Left lung (tissue), 10 donors: Measurements from ENCODE around the gene DLGAP3. TPM values are rescaled to one million over a fixed set of nuclear protein-coding genes. Genes with fewer than 3 reads are reported as not detected.

Source experiments
- ATAC-seq: fragments of 200-7000 bp; cut with Tn5 transposase; one replicate; pipeline ENCODE4 v1.9.1; 2020; ENCODE audit warnings: moderate library complexity
- DNase-seq, 4 donors: peaks; one replicate each; pipeline ENCODE4 v3.0.0-alpha.2; 2013 to 2020
- H3K27ac ChIP-seq, 2 donors: fragments of 200-600 bp; sonication (generic) in 1 of 2; one replicate each; pipeline versions ENCODE4 v1.5.0 to v1.8.0; 2020 to 2021
- H3K27me3 ChIP-seq, 2 donors: fragments of 200-600 bp; sonication (generic) in 1 of 2; one replicate each; pipeline versions ENCODE4 v1.5.0 to v1.8.0; 2020 to 2021
- H3K36me3 ChIP-seq, 2 donors: fragments of 200-600 bp; sonication (generic) in 1 of 2; one replicate each; pipeline versions ENCODE4 v1.5.0 to v1.8.0; 2020 to 2021
- H3K4me1 ChIP-seq, 2 donors: fragments of 200-600 bp; one replicate each; pipeline ENCODE4 v1.8.0; 2021
- H3K4me3 ChIP-seq, 2 donors: fragments of 200-600 bp; sonication (generic) in 1 of 2; one replicate each; pipeline versions ENCODE4 v1.5.0 to v1.8.0; 2020 to 2021; ENCODE audit warnings: mild to moderate bottlenecking in 1 of 2
- H3K9me3 ChIP-seq, 2 donors: fragments of 200-600 bp; sonication (generic) in 1 of 2; one replicate each; pipeline versions ENCODE4 v1.5.0 to v1.8.0; 2020 to 2021
- intact Hi-C, 2 donors: fragments of 100-400 bp; cut with DNase I; formaldehyde crosslinking; loops; one replicate each; pipeline versions ENCODE4 v1.11.2 to v1.14.2; 2022
- polyA plus RNA-seq, 6 donors: library from polyadenylated mRNA; unstranded; fragments of 120-200 nt; gene quantifications; one replicate each; pipeline ENCODE4 v1.2.1, GENCODE V29; 2013; ENCODE audit not compliant: insufficient read length in 6 of 6
- total RNA-seq, 2 donors: library from RNA; stranded (reverse); fragmentation: NEBNext Ultra II Directional; extraction: Animal tissue kit (Norgen Biotek cat#: 25700); gene quantifications; one replicate each; pipeline ENCODE4 v1.2.1, GENCODE V29; 2021
- TF ChIP-seq, protein P1 (sequence below), 2 donors: fragments of 200-600 bp; sonication (generic) in 1 of 2; IDR thresholded peaks; one replicate each; pipeline versions ENCODE4 v1.5.0 to v1.8.0; 2021; ENCODE audit warnings: antibody characterized with exemption in 2 of 2
- donor health status: DM: no; HTN: yes; CAD: no.
- donor health status: DM: no; HTN: no; CAD: no.

DLGAP3 gene
- total and polyA plus RNA-seq, 8 donors, result 0.11 to 0.46 (median 0.13) TPM

DNA sequence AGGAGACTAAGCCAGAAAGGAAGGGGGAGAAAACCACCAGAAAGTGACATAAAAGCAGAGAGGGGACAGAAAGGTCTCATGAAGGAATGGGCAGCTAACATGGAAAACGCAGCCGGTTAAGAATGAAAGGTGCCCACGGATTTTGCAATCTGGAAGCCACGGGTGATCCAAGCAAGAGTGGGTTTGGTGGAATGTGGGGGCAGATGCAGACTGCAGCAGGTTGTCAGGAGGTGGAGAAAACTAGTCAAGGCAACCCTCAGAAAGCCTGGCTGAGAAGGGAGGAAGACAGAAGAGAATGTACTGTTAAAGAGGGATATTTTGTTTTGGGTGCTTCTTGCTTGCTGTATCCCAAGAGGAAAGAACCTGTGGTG is 57.3 kb downstream of the DLGAP3 start:
- Histone ChIP-seq H3K4me1 (peaks cover 0 to 7% of the 10 kb centered on the region in 2 donors), H3K4me3 (no peak overlapping the region), H3K27me3 (peaks cover 5 to 58% of the 10 kb centered on the region in 2 donors), H3K27ac (no peak overlapping the region), H3K9me3 (no peaks in the 10 kb centered on the region), H3K36me3 (no peaks in the 10 kb centered on the region)
- intact Hi-C loops, result no loop called here
- ATAC-seq (no peak), DNase-seq (no peak)
- TF ChIP-seq, protein P1, sequence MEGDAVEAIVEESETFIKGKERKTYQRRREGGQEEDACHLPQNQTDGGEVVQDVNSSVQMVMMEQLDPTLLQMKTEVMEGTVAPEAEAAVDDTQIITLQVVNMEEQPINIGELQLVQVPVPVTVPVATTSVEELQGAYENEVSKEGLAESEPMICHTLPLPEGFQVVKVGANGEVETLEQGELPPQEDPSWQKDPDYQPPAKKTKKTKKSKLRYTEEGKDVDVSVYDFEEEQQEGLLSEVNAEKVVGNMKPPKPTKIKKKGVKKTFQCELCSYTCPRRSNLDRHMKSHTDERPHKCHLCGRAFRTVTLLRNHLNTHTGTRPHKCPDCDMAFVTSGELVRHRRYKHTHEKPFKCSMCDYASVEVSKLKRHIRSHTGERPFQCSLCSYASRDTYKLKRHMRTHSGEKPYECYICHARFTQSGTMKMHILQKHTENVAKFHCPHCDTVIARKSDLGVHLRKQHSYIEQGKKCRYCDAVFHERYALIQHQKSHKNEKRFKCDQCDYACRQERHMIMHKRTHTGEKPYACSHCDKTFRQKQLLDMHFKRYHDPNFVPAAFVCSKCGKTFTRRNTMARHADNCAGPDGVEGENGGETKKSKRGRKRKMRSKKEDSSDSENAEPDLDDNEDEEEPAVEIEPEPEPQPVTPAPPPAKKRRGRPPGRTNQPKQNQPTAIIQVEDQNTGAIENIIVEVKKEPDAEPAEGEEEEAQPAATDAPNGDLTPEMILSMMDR (IDR thresholded peaks at IDR 0.05), result no peak

DNA sequence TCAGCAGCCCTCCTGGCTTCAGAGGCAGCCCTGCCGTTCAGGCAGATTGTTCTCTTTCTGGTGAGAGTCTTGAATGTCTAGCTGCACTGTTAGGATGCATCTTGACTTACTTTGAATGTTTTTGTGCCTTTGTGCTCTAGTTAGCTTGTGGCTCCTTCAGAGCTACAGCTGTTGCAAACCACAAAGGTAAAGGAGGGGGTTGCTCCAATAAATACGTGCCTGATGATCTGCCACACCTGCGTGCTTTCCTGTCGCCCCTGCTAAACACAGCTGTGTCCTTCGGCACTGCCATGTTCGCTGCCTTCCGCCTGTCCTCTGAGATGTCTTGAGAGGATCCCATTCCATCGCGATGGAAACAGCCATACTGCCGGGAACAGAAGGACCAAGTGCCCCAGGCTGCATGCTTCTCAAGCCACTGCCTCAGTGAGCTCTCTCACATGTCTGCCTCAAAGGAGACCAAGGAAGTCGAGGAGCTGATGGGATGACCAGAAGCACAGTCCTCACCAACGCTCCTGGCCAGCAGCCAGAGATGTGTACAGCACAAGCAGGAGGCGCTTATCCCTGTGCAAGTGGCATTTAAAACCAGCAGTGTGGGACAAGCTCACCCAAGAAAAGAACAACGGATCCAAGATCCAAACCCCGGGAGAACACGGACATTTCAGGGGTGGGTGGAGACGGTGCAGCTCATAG is 57.9 kb downstream of the DLGAP3 start:
- no peak for ATAC-seq
- TF ChIP-seq, protein P1 (IDR thresholded peaks at IDR 0.05), result no peak
- Histone ChIP-seq H3K4me3 (no peak overlapping the region), H3K36me3 (no peaks in the 10 kb centered on the region), H3K27ac (no peak overlapping the region), H3K4me1 (peaks cover 0 to 12% of the 10 kb centered on the region in 2 donors), H3K27me3 (peaks cover 5 to 52% of the 10 kb centered on the region in 2 donors), H3K9me3 (no peaks in the 10 kb centered on the region)
- intact Hi-C loops, result no loop called here
- no peak for DNase-seq

DNA sequence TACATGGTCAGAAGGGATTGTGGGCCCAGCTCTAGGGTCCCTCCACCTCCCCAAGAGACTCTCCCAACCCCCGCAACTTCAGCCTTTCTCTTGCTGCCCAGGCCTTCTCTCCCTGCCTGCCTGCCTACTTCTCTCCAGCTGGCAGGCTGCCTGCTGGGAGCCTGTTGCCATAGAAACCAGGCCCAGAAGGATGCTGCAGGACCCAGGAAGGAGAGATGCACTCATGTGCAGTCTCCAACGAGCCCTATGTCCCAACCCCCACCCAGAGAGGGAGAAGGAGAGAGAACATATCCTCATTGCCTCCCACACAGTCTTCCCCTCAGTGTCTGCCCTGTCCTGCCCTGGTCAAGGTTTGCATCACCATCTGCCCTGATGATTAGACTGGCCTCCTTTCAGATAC is 59.1 kb downstream of the DLGAP3 start:
- Histone ChIP-seq H3K9me3 (no peaks in the 10 kb centered on the region), H3K27me3 (peaks cover 5 to 40% of the 10 kb centered on the region in 2 donors), H3K4me3 (no peak overlapping the region), H3K4me1 (peaks cover 0 to 21% of the 10 kb centered on the region in 2 donors), H3K27ac (no peak overlapping the region), H3K36me3 (no peaks in the 10 kb centered on the region)
- intact Hi-C loops, result no loop called here
- DNase-seq (no peak), ATAC-seq (no peak)
- TF ChIP-seq, protein P1 (IDR thresholded peaks at IDR 0.05), result no peak

DNA sequence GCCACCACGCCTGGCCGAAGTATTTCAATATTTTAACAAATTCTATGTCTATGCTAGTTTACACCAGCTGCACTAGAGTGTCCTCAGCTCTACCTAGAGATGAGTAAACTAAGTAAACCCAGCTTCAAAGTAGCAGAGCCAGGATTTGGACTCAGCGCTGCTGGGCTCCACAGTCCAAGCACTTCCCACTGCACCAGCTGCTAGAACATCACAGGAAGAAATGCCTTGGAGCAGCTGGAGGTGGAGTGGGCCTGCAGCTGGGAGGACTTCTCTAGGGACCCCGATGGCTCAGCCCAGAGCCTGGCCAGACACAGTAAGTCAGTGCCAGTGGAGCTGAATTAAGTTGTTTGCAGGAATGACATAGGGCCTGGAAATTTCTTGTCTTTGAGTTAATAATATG is 59.7 kb downstream of the DLGAP3 start:
- H3K4me1 ChIP-seq, result peaks cover 0 to 21% of the 10 kb centered on the region in 2 donors
- H3K9me3 ChIP-seq, result no peaks in the 10 kb centered on the region
- intact Hi-C loops, result loop anchor here in 1 of 2 donors (5.0 kb wide), 1 partner anchor 82 kb away; no protein-coding TSS in a partner anchor
- no peak for ATAC-seq
- no peak overlapping the region for H3K27ac ChIP-seq
- TF ChIP-seq, protein P1 (IDR thresholded peaks at IDR 0.05), result no peak
- no peaks in the 10 kb centered on the region for H3K36me3 ChIP-seq
- H3K27me3 ChIP-seq, result peaks cover 5 to 34% of the 10 kb centered on the region in 2 donors
- H3K4me3 ChIP-seq, result no peak overlapping the region
- no peak for DNase-seq

DNA sequence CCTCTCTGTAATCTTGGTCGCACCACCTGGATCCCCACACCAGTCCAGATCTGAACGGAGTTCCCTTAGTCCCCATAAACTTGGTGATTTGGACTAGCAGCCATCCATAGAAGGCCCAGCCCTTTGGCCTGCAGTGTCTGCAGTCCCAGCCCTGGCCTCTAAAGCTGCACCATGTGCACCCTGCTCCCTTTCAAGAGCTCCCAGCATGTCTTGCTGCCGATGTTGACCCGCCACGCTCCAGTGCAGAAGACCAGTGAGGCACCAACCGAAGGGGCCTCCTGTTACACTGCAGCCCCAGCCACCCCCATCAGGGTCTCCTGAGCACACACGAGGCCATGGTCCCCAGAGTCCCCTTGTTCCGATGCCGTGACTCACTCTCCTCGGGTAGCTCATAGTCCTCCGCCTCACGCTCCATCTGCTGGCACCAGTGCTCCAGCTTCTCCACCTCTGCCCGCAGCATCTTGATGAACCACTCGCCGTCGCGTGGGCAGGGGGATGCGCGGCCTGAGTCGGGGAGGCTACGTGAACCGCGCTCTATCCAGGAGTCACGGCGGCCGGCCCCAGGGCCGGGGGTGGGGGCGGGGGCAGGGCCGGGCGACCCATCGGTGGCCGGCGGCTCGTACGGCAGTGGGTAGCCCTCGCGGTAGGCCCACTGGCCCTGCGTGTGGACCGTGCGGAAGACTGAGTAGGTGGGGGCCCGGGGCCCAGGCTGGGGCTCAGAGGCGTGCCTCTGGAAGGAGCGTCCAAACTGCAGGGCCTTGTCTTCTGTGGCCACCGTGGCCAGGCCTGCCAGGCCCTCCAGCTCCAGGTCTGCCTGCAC is 61.0 kb downstream of the DLGAP3 start:
- DNase-seq, result peak in 1 of 4 donors; percentile 81
- Histone ChIP-seq H3K4me3 (no peak overlapping the region), H3K36me3 (no peaks in the 10 kb centered on the region), H3K9me3 (no peaks in the 10 kb centered on the region), H3K27me3 (peaks cover 5 to 23% of the 10 kb centered on the region in 2 donors), H3K27ac (no peak overlapping the region), H3K4me1 (peaks cover 0 to 21% of the 10 kb centered on the region in 2 donors)
- intact Hi-C loops, result loop anchor here in 1 of 2 donors (5.0 kb wide), 1 partner anchor 81 kb away; no protein-coding TSS in a partner anchor
- TF ChIP-seq, protein P1 (IDR thresholded peaks at IDR 0.05), result no peak
- no peak for ATAC-seq
